T-helper 2 cell treated with Interferon-gamma antibody and Interleukin-4, amounts not matched to agents 100 ng/mL and 5 ng/mL, for 36 hours (primary cell): ENCODE measurements around the gene MTCH1. TPM values are rescaled to one million over a fixed set of nuclear protein-coding genes. Genes with fewer than 3 reads are reported as not detected.

Experiments
- intact Hi-C: fragments of 100-400 bp; cut with micrococcal nuclease; formaldehyde crosslinking; loops from one replicate; pipeline ENCODE4 v1.15.1; 2023
- total RNA-seq: library from RNA; stranded (reverse); gene quantifications from 2 replicates; pipeline ENCODE4 v1.2.3, GENCODE V29; 2022

MTCH1 gene
- total RNA-seq, 1 donor from 2014 or later: 120 TPM

- intact Hi-C loops: no loop called here
Observed at GRCh38 chr6:36970892-36971842, 14.8 kb downstream of the MTCH1 start.

- intact Hi-C loops: no loop called here
Observed at GRCh38 chr6:36969988-36970891, 15.8 kb downstream of the MTCH1 start.

GRCh38 chr6:36969240-36969691 lies 16.7 kb downstream of the MTCH1 start:
- intact Hi-C loops: no loop called here

- intact Hi-C loops: no loop called here
Observed at GRCh38 chr6:36968266-36968977, 17.6 kb downstream of the MTCH1 start.

- intact Hi-C loops: no loop called here
Observed at GRCh38 chr6:36967757-36968156, 18.2 kb downstream of the MTCH1 start.

- intact Hi-C loops: no loop called here
Observed at GRCh38 chr6:36967301-36967700, 18.7 kb downstream of the MTCH1 start.

- intact Hi-C loops: loop anchor here (5.0 kb wide), 1 partner anchor 53 kb away; no protein-coding TSS in a partner anchor
Observed at GRCh38 chr6:36964908-36965307, 21.1 kb downstream of the MTCH1 start.

- intact Hi-C loops: loop anchor here (5.0 kb wide), 1 partner anchor 52 kb away; no protein-coding TSS in a partner anchor
Observed at GRCh38 chr6:36964349-36964748, 21.6 kb downstream of the MTCH1 start.

- intact Hi-C loops: loop anchor here (5.0 kb wide), 1 partner anchor 51 kb away; no protein-coding TSS in a partner anchor
Observed at GRCh38 chr6:36963451-36964290, 22.3 kb downstream of the MTCH1 start.

GRCh38 chr6:36962874-36963273 lies 23.1 kb downstream of the MTCH1 start:
- intact Hi-C loops: loop anchor here (5.0 kb wide), 1 partner anchor 51 kb away; no protein-coding TSS in a partner anchor

- intact Hi-C loops: loop anchor here (5.0 kb wide), 1 partner anchor 49 kb away; no protein-coding TSS in a partner anchor
Observed at GRCh38 chr6:36961441-36962435, 24.3 kb downstream of the MTCH1 start.

- intact Hi-C loops: loop anchor here (5.0 kb wide), 1 partner anchor 47 kb away; no protein-coding TSS in a partner anchor
Observed at GRCh38 chr6:36959555-36960250, 26.3 kb downstream of the MTCH1 start.

- intact Hi-C loops: no loop called here
Observed at GRCh38 chr6:36958775-36959554, 27.0 kb downstream of the MTCH1 start.

- intact Hi-C loops: no loop called here
Observed at GRCh38 chr6:36957773-36958271, 28.2 kb downstream of the MTCH1 start.

GRCh38 chr6:36956446-36956820 lies 29.6 kb downstream of the MTCH1 start:
- intact Hi-C loops: no loop called here

- intact Hi-C loops: no loop called here
Observed at GRCh38 chr6:36955671-36956445, 30.1 kb downstream of the MTCH1 start.
